Measurements from ENCODE around the gene GLP2R.
"Not testable (repeated sequence)": the region's sequence is repeated elsewhere in the genome, so short reads cannot be mapped to it uniquely, and the experiment has no call there.

The GLP2R gene

DNA sequence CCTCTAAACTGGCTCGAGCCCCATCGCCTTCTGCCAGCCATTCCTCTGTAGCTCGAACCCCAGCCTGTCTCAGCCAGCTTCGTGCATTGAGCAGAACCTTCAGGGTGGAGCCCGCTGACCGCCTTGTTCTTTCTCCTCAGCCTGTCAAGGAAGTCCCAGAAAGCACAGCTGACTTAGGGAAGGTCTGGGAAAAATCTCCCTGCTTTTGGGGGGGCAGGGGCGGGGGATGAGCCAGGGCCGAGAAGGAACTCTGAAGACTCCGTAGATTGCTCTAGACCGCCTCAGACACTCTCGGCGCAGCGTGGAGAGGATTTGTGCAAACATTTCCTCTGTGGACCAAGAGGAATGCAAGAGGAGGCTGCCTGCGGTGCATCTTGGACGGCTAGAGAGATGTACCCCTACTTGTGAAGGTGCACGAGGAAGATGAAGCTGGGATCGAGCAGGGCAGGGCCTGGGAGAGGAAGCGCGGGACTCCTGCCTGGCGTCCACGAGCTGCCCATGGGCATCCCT is at the start of gene GLP2R:
GLP2R (plus strand) TSS at position 284 of the 510 bp plus-strand sequence; CDS start at position 424, 140 bp downstream.
- DNase-seq, result no peak

DNA sequence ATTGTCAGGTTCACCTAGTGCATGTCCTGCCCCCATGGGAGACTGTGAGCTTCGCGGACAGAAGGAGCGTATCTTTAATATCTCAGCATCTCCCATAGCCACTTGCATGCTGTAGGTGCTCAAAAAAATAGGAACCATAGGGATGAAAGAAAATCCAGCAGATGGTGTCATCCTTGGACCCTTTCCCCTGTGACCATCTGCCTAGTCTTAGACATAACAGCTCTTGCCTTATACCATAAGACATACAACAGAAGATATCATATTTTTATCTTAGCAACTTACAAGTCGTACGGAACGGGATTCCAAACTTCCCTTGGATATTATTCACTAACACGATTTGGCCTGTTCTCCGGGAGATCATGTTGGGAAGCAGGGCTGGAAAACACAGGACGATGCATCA is 48.8 kb upstream of the GLP2R start:
- DNase-seq, result no peak

DNA sequence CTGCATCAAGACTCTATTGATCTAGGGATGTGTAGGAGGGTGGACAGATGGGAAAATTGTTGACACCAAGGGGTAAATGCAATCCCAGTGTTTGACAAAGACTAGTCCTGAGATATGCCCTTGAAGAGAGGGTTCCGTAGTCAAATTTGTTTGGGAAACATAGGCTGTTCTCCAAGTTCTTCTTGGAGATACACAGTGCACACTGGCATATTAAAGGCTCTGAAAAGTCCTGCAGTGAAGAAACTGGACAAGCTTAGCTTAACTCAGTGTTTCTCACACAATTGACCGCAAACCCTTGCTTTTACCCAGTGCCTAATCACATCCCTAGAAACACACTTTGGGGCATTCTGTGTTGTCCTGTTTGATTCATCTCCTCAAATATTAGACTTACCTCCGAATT is 45.2 kb upstream of the GLP2R start:
- DNase-seq, result no peak

DNA sequence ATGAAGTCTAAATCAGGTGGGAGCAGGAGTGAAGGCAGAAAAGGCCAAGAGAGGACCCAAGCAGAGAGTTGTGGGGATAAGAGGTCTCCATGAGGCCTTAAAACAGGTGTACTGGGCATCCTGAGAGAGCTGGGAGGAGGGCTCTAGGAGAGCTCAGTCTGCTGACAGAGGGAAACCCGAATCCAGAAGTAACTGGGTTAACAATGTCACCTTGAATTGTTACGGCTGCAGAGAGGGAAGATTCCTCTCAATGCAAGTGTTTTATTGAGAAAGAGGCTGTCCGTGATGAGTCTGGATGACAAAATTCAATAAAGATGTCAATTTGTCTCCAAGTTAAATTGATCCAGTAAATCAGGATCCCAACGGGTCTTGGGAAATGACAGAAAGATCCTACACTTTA is 42.7 kb upstream of the GLP2R start:
- DNase-seq, result no peak

DNA sequence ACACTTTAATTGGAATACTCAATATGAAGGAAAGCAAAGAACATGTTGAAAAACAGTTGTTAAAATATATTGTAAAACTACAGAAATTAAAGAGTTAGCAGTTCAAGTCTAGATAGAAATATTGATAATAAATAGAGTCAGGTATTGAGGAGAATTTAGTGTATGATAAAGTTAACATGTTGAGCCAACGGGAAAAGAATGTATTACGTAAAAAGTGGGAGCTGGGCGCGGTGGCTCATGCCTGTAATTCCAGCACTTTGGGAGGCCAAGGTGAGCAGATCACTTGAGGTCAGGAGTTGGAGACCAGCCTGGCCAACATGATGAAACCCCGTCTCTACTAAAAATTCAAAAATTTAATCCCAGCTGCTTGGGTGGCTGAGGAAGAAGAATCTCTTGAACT is 42.3 kb upstream of the GLP2R start:
- DNase-seq, result not testable (repeated sequence)

DNA sequence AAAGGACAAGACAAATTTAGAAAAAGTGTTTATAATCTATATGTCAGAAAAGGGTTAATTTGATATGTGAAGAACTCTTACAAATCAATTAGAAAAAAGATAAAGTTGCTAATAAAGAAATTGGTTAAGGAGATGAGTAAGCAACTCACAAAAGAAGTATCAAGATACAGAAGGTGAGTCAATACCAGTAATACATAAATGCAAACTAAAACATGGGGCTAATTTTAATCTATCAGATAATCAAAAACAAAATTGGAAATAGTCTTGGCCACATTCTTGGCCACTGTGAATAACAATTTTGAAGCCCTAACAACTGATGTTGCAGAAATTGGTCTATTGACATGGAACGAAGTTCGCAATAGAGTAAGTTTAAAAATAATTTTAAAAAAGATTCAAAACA is 41.2 kb upstream of the GLP2R start:
- DNase-seq, result no peak

GRCh38 chr17:9788601-9789000 is 37.1 kb upstream of the GLP2R start:
- DNase-seq, result no peak

GRCh38 chr17:9790316-9790715 is 35.4 kb upstream of the GLP2R start:
- DNase-seq, result no peak

DNA sequence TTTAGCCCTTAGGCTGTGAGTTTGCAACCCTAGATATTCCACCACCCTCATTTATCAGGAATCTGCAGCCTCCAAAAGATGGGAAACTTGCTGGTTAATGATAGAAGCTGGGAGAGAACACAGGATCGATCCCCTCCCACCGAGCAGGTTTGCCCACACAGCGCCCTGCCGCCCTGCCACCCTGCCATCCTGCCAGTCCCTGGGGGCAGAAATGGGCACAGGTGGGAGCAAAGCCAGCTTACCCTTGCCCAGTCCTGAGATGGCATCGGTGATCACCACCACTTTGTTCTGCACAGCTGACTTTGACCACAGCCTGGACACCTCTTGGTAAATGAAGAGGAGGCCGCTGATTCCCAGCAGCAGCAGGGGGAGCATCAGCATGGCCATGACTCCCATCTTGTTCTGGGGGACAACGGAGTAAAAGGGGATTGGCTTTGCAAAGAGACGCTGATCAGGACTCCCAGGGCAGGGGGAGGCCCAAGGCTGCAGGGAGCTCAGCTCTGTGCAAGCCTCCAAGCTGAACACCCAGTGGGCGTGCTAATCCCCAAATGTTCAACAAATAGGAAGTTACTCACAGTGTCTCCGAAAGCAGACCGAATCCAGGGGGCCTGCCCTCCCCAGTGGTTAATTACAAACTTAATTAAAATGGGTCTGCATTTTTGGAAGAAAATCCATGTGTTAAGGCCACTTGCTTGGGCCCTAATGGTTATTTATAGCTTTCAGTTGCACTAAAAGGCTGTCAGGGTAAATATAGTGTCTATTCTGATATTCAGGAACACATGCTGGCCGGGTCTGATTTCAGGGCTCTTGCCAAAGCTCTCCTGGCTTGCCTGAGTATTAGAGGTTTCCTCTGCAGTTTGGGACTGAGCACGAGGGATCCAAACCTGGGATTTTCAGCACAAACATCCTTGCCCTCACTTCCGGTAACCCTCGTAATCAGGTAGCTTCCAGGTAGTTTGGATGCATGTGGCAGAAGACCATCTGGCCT is 34.5 kb upstream of the GLP2R start, which contains the start of gene DHRS7C:
DHRS7C (minus strand) TSS at position 704 of the 988 bp plus-strand sequence; CDS start at position 396, 308 bp downstream.
- DNase-seq, result no peak

DNA sequence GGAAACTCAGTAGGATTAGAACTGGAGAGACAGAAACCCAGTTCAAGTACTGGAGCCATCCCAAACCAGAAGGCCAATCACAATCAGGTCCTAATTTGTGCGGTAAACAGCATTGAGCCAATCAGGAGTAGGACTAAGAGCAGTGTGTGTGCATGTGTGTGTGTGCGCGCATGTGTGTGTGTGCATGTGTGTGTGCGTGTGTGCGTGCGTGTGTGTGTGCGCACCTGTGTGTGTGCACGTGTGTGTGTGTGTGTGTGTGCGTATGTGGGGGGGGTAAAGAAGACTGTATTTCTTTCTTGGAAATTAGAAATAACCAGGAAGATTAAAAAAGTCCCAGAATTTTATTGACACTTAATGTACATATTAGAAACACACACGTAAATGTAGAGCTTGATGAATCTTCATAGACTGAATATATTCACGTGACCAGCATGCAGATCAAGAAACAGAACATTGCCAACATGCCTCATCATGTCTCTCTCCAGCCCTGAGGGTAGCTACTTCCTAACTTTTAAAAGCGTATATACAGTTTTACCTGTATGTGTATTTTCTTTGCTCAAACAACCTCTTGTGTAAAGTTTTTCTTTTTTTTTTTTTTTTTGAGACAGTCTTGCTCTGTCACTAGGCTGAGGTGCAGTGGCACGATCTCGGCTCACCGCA is 33.4 kb upstream of the GLP2R start:
- no peak for DNase-seq

GRCh38 chr17:9798008-9798407 is 27.7 kb upstream of the GLP2R start:
- DNase-seq, result no peak

DNA sequence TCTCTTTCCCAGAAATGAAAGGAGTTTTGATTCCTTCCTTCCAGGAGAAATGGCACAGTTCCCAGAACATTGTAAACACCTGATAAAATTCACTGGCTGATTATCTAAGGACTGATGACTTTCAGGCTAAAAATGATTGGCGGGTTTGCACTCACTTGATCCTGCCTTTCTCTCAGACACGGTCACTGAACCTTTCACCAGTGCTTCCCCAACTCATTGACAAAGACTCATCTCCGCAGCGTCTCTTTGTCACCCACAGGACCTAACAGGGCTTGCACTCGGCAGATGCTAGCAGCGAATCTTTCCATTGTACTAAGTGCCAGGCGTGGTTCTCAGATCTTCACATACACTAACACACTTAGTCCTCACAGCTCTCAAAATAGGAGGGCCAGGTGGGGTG is 27.0 kb upstream of the GLP2R start:
- DNase-seq, result no peak

DNA sequence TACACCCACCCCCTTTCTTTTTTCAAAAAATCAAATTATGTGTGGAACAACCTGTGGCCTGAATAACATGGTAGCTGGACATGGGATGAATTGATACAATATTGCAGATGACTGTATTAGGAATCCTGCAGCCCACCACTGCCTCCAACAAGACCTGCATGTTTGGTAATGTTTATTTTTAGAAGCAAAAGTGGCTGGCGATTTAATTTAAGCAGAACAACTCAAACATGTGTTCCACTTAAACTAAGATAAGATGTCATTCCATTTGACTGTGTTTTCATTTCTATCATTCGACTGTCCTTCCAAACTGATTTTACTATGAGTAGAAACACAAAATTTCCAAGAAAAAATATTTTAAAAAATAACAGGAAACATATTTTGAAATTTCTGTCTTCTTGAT is 24.2 kb upstream of the GLP2R start:
- no peak for DNase-seq

- no peak for DNase-seq
These were observed 23.4 kb upstream of the GLP2R start for GRCh38 chr17:9802294-9802693.

- DNase-seq, result no peak
These were observed 23.0 kb upstream of the GLP2R start for GRCh38 chr17:9802697-9803096.

- DNase-seq, result no peak
These were observed 20.0 kb upstream of the GLP2R start for GRCh38 chr17:9805769-9806168.

GRCh38 chr17:9806699-9807098 is 19.0 kb upstream of the GLP2R start:
- DNase-seq, result no peak

GRCh38 chr17:9809409-9809808 is 16.3 kb upstream of the GLP2R start:
- no peak for DNase-seq

DNA sequence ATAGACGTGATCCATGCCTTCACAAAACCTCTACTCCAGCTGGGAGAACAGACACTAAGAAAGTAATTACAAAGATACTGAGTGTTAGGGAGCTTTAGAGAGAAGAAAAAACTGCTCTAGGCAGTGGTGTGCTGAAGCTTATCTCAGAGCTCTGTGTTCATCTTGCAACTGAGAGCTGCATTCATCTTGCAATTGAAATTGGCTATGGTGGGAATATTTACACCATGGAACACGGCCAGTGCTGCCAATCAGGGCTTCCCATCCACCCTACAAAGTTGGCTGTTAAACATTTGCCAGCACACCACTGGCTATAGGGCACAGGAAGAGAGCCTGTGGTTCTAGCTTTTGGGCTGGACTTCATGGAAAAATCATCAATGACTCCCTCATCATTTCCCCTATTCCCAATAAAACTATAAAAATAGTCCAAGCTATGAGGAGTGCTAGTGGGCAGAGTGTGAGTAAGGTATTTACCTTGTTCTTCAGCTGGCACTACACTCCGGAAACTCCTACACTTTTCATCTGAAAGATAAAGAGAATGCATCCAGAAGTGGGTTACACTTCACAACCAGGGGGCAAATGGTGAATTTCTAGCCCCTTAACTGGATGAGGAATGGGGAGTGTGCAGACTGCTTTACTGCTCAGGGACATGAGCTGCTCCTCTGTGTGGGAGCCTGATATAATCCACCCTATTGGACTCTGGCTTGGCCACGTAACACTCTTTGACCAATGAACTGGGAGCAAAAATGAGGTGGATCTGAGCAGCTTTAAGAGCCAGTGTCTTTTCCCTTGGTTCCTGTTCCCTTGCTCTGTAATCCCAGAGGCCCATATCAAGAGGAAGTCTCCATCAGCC is 15.4 kb upstream of the GLP2R start:
- no peak for DNase-seq

DNA sequence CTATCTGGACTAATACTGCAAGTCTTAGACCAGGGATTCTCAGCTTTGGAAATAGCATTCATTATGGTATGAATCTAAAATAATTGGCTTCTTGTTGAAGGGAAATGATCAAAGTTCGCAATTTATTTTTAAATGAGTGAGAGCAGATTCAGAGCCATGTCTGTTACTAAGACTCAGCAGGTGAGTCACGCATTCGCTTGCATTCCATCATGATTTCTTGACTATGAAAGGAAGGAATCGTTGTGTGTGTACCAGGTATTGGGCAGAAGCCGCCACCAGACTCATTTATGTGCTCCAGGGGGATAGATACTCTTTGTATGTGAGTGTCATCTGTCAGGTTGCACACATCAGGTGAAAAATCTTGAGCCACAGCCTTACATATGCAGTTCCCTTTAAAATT is 14.6 kb upstream of the GLP2R start:
- DNase-seq, result no peak

DNA sequence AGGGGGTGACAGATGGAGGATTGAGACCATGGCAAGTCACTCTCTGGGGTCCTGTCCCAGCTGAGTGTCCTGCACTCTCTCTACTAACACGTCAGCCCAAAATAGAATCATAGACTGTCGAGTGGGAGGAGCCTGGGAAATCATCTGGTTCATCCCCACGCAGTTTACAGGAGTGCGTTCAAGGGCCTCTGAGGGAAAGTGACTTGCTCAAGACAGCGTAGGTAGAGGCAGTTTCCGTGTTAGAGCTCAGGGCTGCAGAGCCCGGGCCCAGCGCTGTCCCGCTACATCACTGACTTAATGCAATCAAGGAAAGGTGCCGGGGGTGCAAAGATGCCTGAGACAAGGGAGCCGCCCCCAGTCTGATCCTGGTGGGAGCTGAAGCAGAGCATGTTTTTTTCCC is 14.2 kb upstream of the GLP2R start:
- DNase-seq, result no peak

DNA sequence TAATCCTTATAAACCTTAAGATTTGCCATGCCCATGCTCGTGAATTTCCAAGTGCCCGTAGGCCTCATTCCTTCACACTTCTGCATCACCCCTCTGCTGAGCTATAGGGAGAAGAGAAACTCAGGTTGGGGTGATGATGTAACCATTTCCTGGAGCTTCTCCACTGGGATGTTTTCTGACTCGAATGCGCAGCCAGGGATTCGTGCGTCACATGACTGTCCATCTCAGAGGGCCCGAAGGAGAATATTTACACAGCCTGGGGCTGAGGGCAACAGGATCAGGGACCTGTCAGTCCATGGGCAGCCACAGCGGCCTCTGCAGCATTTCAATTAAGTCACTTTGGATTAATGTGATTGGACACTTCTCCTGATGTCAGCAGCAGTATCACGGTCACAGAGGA is 12.6 kb upstream of the GLP2R start:
- no peak for DNase-seq

Data from left hindlimb (tissue), 1 donor.